HCT116 (cell line): Measurements from ENCODE around the gene ARF1.

Experiments
- EGR1 ChIP-seq: IDR thresholded peaks from 2 replicates; pipeline ENCODE4 v1.6.1; 2012; ENCODE audit warnings: low read depth
- POLR2AphosphoS5 ChIP-seq: IDR thresholded peaks from 2 replicates; pipeline ENCODE4 v1.6.1; 2011; ENCODE audit warnings: mild to moderate bottlenecking, low read depth, low read length, moderate library complexity
- ZNF274 ChIP-seq: fragments of 200-500 bp; sonication (Bioruptor generic); IDR thresholded peaks from 2 replicates; pipeline ENCODE4 v1.6.1; 2014; ENCODE audit warnings: mild to moderate bottlenecking, low read depth, low read length, inconsistent platforms
- TF ChIP-seq, protein P1 (sequence below), 3 experiments: fragments of 200-600 bp in 1 of 3; sonication (generic) in 1 of 3; IDR thresholded peaks in 2 of 3; conservative IDR thresholded peaks in 1 of 3; 2 replicates each; pipeline ENCODE4 v1.5.1; 2012 to 2017; ENCODE audit warnings: low read depth in 2 of 3, low read length in 2 of 3, antibody characterized with exemption in 1 of 3, borderline replicate concordance in 1 of 3, control low read depth in 1 of 3, mild to moderate bottlenecking in 1 of 3, mixed read lengths in 1 of 3, mixed run types in 1 of 3, moderate library complexity in 1 of 3; ENCODE audit not compliant: insufficient read depth in 1 of 3
- TF ChIP-seq, protein P2 (sequence below): IDR thresholded peaks from 2 replicates; pipeline ENCODE4 v1.6.1; 2011; ENCODE audit warnings: mild to moderate bottlenecking, low read length, moderate library complexity; ENCODE audit not compliant: insufficient replicate concordance; ENCODE audit errors: extremely low read depth

DNA sequence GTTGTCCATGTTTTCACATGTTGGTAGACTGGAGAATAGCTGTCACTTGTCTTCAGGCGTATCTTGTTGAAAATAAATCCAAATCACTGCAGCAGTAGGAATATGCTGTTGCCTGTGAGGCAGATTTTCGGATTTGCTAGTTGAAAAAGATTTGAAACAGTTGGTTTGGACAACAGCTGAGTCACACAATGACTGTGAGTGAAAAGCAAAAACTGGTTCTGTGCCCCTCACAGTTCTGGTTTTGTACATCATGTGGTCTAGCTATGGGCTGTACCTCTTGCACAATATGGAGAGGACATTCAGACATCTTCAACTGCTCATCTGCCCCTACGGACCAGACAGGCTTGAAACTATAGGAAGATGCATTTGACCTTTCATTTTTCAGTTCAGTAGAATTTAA is 1.8 kb downstream of the ARF1 start:
- TF ChIP-seq, protein P1, sequence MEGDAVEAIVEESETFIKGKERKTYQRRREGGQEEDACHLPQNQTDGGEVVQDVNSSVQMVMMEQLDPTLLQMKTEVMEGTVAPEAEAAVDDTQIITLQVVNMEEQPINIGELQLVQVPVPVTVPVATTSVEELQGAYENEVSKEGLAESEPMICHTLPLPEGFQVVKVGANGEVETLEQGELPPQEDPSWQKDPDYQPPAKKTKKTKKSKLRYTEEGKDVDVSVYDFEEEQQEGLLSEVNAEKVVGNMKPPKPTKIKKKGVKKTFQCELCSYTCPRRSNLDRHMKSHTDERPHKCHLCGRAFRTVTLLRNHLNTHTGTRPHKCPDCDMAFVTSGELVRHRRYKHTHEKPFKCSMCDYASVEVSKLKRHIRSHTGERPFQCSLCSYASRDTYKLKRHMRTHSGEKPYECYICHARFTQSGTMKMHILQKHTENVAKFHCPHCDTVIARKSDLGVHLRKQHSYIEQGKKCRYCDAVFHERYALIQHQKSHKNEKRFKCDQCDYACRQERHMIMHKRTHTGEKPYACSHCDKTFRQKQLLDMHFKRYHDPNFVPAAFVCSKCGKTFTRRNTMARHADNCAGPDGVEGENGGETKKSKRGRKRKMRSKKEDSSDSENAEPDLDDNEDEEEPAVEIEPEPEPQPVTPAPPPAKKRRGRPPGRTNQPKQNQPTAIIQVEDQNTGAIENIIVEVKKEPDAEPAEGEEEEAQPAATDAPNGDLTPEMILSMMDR (IDR thresholded peaks at IDR 0.05 in 2 of 3, conservative IDR thresholded peaks at IDR 0.05 in 1 of 3; ENCODE audit: borderline replicate concordance in 1 of 3, insufficient read depth in 1 of 3, low read depth in 2 of 3, low read length in 2 of 3) = no peak
- TF ChIP-seq EGR1 = no peak
- no peak for TF ChIP-seq ZNF274
- TF ChIP-seq, protein P2, sequence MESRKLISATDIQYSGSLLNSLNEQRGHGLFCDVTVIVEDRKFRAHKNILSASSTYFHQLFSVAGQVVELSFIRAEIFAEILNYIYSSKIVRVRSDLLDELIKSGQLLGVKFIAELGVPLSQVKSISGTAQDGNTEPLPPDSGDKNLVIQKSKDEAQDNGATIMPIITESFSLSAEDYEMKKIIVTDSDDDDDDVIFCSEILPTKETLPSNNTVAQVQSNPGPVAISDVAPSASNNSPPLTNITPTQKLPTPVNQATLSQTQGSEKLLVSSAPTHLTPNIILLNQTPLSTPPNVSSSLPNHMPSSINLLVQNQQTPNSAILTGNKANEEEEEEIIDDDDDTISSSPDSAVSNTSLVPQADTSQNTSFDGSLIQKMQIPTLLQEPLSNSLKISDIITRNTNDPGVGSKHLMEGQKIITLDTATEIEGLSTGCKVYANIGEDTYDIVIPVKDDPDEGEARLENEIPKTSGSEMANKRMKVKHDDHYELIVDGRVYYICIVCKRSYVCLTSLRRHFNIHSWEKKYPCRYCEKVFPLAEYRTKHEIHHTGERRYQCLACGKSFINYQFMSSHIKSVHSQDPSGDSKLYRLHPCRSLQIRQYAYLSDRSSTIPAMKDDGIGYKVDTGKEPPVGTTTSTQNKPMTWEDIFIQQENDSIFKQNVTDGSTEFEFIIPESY = no peak
- no peak for TF ChIP-seq POLR2AphosphoS5
